ENCODE data around the gene PDZD4.

Gene PDZD4

GRCh38 chrX:153805436-153805835 lies 24.9 kb downstream of the PDZD4 start:
- POLR2A ChIA-PET (ENCODE audit: low non-redundant PET), result no interaction called here
- TF ChIP-seq CTCF (conservative IDR thresholded peaks at IDR 0.05; ENCODE audit: low read depth), result no peak
- CTCF ChIA-PET, result no interaction called here
- peak overlapping the region; percentile 58 for H3K27ac ChIP-seq
- DNase-seq (ENCODE audit: low spot score), result no peak

GRCh38 chrX:153804621-153805020 lies 25.7 kb downstream of the PDZD4 start:
- POLR2A ChIA-PET (ENCODE audit: low non-redundant PET), result no interaction called here
- CTCF ChIA-PET, result no interaction called here
- no peak for TF ChIP-seq CTCF (conservative IDR thresholded peaks at IDR 0.05; ENCODE audit: low read depth)
- no peak overlapping the region for H3K27ac ChIP-seq
- no peak for DNase-seq (ENCODE audit: low spot score)

- ChIA-PET CTCF (no interaction called here), POLR2A (ENCODE audit: low non-redundant PET) (no interaction called here)
- no peak for DNase-seq (ENCODE audit: low spot score)
- H3K27ac ChIP-seq, result no peak overlapping the region
- TF ChIP-seq CTCF (conservative IDR thresholded peaks at IDR 0.05; ENCODE audit: low read depth), result no peak
Observed at GRCh38 chrX:153804100-153804595, 26.2 kb downstream of the PDZD4 start.

GRCh38 chrX:153803211-153804099 lies 26.9 kb downstream of the PDZD4 start:
- POLR2A ChIA-PET (ENCODE audit: low non-redundant PET), result no interaction called here
- DNase-seq (ENCODE audit: low spot score), result no peak
- no peak for TF ChIP-seq CTCF (conservative IDR thresholded peaks at IDR 0.05; ENCODE audit: low read depth)
- CTCF ChIA-PET, result no interaction called here
- H3K27ac ChIP-seq, result no peak overlapping the region

- DNase-seq (ENCODE audit: low spot score), result no peak
- no peak for TF ChIP-seq CTCF (conservative IDR thresholded peaks at IDR 0.05; ENCODE audit: low read depth)
- ChIA-PET CTCF (no interaction called here), POLR2A (ENCODE audit: low non-redundant PET) (no interaction called here)
- H3K27ac ChIP-seq, result no peak overlapping the region
Observed at GRCh38 chrX:153802513-153803045, 27.8 kb downstream of the PDZD4 start.

- POLR2A ChIA-PET (ENCODE audit: low non-redundant PET), result no interaction called here
- TF ChIP-seq CTCF (conservative IDR thresholded peaks at IDR 0.05; ENCODE audit: low read depth), result no peak
- no peak for DNase-seq (ENCODE audit: low spot score)
- no peak overlapping the region for H3K27ac ChIP-seq
- CTCF ChIA-PET, result interaction anchor here (0.5 kb wide), 1 partner anchor 47 kb away, joined by 4 read pairs; no protein-coding TSS in a partner anchor
Observed at GRCh38 chrX:153801669-153802068, 28.7 kb downstream of the PDZD4 start.

Data from RWPE1 (cell line).